HG03571 (cell line): Measurements from ENCODE around the gene GPHA2.
"Not testable (repeated sequence)": the region's sequence is repeated elsewhere in the genome, so short reads cannot be mapped to it uniquely, and the experiment has no call there.

ENCODE experiments used
- ATAC-seq: cut with Tn5 transposase; IDR thresholded peaks from one replicate; pipeline ENCODE4 v1.9.1; 2021; ENCODE audit not compliant: unreplicated experiment

Gene GPHA2

GRCh38 chr11:64935359-64936081, at the start of gene GPHA2:
TSS of gene GPHA2 (minus strand) at chr11:64935893. CDS start at chr11:64935460, 433 bp downstream.
- no peak for ATAC-seq

GRCh38 chr11:64983339-64983738, 47.6 kb upstream of the GPHA2 start:
- not testable (repeated sequence) for ATAC-seq

GRCh38 chr11:64976651-64977050, 41.0 kb upstream of the GPHA2 start:
- no peak for ATAC-seq

DNA sequence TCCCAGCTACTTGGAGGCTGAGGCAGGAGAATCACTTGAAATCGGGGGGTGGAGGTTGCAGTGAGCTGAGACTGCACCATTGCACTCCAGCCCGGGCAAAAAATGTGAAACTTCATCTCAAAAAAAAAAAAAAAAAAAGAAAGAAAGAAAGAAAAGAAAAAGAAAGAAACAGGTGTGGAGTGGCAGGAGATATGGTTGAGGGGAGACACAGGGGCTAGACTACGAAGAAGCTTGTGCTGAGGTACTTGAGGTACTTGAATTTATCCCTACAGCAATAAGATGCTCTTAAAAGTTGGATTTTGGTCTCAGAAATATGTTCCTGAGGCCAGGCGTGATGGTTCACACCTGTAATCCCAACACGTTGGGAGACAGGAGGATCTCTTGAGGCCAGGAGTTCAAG, 38.4 kb upstream of the GPHA2 start:
- ATAC-seq, result no peak

DNA sequence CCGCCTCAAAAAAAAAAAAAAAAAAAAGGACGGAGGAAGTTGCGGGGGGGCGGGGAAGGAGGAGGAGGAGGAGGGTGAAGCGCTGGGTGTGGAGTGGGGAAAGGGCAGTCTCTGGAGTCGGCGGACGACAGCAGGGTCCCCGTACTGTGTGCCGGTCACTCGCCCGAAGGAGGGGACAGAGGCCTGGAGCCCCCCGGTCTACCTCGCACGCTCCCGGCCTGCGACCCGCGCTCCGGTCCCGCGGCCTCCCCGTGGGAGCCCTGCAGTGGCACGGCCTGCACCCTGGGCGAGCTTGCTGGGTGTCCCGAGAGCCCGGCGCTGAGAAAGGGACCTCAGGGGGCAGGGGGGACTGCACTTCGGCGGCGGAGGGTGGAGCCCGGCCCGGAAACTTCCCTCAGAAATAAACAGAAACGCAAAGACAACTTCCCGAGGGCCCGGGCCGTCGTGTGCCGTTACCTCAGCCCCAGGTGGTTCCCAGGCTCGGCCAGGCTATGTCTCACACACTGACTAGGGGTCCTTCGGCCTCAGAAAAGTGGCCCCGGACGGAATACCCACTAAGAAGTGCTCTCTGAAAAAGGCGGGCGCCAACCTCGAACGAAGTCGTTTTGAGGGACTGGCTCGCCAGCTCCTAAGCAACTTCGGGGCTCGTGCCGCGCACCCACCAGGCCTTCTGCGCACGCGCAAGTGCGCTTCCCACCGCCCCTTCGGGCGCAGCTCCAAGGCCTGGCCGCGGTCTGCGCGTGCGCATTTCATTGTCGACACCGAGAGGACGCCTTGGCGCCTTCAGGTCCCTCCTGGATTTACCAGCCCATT, 35.9 kb upstream of the GPHA2 start, which contains the start of gene MAJIN:
Gene MAJIN, minus strand, starts transcription at position 688 of the 813 bp plus-strand sequence. CDS start 12,703 bp downstream, outside the sequence.
- ATAC-seq, result no peak

DNA sequence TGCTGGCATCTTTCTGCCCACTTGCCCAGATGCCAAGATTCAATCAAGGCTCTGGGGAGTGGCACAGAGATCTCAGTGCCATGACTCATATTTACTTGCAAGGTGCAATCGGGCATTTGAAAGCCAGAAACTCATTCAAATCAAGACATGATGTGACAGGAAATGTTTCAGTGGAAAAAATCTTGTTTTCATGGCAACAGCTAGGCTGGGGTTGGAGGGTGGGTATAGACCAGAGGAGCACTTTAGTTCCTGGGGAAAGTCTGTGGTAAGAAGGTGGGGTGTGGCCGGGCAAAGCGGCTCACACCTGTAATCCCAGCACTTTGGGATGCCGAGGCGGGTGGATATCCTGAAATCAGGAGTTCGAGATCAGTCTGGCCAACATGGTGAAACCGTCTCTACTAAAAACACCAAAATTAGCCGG, 35.0 kb upstream of the GPHA2 start:
- ATAC-seq, result no peak

GRCh38 chr11:64969209-64969608, 33.5 kb upstream of the GPHA2 start:
- no peak for ATAC-seq

GRCh38 chr11:64967375-64967774, 31.7 kb upstream of the GPHA2 start:
- no peak for ATAC-seq

DNA sequence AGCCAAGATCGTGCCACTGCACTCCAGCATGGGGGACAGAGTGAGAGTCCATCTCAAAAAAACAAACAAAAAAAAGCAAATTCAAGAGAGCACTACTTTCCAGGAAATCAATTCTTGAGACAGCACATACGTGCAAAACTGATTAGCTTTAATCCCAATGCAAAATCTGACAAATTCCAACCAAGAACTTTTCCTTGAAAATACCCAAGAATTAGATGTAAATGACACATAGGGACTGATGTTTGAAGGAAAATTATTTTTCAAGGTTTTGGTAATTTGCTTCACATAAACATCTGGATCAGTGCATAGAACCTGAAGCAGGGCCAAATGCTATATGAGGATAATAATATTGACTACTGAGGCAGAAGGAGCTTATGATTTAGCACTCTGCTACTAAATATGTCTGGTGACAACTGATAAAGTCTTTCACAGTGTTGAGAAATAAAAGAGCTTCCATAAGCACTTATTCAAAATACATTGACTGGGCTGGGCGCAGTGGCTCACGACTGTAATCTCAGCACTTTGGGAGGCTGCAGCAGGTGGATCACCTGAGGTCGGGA, 27.5 kb upstream of the GPHA2 start:
- ATAC-seq, result no peak

GRCh38 chr11:64960719-64961118, 25.0 kb upstream of the GPHA2 start:
- no peak for ATAC-seq

GRCh38 chr11:64959498-64959897, 23.8 kb upstream of the GPHA2 start:
- ATAC-seq, result no peak

GRCh38 chr11:64954201-64954600, 18.5 kb upstream of the GPHA2 start:
- ATAC-seq, result no peak

- no peak for ATAC-seq
Measured at GRCh38 chr11:64951529-64951928, 15.8 kb upstream of the GPHA2 start.

DNA sequence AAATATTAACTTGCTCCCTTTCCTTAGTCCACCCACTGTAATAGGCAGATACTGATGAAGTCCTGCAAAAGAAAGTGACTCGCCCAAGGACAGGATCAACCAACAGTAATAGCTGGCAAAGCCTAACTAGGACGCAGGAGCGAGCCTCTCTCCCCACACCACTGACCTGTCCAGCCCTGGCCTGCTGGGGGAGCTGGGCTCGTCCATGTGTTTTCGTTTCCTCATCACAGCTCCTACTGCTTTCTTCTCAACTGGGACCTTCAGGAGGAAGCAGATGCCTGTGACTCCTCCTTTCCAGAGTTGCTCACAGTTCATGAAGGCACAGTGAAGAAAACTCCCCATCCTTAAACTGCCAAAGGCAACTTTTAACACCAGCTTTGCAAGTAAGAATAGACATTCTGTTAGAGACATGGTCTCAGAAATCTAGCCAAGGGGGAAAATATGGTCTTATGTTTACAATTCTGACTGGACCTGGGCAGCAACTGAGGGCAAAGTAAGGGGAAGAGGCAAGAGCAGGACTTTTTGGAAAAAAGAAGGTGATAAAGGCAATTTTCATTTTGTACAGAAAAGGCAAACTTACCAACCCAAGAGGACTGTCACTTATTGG, 11.6 kb upstream of the GPHA2 start:
- no peak for ATAC-seq

DNA sequence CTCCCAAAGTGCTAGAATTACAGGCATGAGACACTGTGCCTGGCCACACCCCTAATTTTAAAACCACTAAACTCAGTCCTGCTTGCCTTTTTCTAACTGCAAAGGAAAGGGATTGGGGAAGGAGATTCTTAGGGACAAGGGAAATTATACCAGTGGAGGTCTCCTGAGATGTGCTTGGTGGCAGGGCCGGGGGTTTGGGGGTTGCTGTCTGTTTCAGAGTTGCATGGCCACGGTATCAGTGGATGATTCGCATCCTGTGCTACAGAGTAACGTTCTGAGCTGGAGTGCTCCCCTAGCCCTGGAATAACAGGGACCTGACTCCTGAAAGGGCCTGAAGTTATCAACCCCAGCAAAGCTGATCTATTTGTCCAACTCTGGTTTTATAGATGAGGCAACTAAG, 846 bp upstream of the GPHA2 start:
- no peak for ATAC-seq

DNA sequence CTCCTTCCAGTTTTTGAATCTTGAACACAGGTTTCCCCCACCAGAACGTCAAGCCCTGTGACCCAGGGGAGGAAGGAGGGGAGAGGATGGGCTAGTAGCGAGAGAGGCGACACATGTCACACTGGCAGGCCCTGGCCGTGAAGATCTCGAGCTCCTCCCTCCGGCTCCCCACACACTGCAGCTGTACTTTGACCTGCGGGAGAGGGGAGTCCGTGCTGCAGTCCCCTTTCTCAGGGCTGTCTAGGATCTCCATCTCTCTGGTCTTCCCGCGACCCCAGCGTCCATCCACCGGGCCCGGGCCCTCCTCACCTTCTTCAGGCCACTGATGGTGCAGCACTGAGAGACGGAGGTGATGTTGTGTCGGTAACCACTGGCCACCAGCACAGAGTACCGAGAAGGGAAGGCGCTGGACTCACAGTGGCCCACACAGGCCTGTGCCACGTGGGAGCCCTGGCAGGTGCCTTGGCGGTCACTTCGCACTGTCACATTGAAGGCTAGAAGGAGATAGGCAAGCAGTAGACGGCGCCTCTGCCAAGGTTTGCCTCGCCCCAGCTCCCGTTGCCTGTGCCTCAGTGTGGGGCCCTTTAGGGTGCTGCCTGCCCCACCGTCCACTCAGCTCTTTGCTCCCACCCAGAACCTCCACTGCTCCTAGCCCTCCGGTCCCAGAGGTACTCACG, 873 bp downstream of the GPHA2 start:
- ATAC-seq, result no peak

DNA sequence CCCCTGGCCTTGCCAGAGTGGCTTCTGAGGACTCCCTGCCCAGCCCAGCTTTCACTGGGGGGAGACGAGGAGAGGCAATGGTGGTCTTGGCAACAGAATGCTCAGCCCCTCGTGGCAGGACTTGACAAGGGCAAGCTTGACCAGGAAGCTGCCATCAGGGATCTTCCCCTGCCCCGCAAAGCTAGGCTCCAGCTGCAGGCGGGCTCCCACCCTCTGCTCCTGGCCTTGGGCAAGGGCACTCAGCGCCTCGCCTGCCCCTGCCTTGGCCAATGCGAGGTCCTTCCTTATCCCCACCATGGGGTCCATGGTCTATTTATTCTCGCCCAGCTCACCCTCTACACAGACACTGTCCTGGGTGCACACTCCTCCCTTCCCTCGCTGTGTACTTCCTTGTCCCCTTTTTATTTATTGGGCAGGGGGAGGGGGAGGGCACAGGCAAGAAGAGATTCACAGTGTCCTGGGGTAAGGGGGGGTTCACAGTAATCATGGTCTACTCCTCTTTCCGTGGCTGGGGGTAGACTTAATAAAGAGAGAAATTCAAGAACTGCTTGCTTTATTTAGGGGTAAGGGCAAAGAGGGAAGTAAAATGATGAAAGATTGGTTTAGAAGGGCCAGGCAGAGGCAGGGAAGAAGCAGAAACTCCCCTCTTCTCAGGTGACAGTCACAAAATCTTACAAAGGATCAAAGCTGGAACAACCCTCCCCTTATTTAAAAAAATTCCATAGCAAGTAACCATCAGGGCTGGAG, 1.6 kb downstream of the GPHA2 start:
- no peak for ATAC-seq

GRCh38 chr11:64933213-64933934, 2.3 kb downstream of the GPHA2 start:
- no peak for ATAC-seq

DNA sequence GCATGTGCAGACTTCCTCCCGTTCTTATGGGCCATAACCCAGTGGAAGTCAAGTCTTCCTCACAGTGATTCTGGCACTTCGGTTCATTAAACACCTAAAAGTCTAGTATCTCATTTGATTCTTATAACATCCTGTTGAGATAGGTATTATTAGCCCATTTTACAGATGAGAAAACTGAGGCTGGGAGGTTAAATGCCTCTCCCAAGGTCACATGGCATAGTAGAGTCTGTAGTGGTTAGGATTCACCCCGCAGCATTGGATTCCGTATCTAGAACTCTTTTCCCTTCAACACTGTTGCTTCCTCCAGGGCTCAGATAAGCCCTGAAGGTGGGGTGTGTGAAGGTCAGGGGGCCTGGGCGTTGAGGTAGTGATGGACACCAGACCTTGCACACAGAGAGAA, 3.4 kb downstream of the GPHA2 start:
- no peak for ATAC-seq

DNA sequence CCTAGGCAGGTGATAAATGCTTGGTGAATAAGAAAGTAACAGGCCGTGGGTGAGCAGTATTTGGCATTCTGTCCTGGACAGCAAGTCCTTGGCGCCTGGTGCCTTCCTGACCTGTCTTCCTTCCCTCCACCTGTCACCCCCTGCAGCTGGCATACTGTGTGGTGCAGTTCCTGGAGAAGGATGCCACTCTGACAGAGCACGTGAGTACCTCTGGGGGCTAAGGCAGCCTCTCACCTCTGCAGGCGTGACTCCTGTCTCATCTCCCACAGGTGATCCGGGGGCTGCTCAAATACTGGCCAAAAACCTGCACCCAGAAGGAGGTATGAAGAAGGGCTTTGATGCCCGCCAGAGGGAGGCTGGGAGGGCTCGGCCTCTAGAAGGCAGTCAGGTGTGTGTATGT, 4.4 kb downstream of the GPHA2 start:
- no peak for ATAC-seq
